ENCODE data around the gene CHCHD6.

DNA sequence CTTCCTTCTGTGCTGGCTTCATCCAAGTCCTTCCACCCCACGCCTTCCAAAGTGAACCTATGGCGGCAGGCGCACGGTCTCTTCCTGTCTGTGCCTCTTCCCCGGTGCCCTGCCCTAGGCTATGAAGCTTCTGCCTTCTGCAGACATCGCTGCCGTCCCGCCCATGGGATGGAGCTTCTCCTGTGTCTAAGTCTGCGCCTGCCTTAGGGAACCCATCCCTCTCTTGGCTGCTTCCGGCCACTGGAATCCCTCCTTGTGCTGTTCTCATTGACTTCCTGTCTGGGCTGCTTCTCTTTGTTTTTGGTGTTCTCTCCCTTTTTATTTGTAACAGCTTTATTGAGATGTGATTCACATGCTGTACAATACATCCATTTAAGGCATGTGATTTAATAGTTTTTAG lies 17.2 kb downstream of the CHCHD6 start:
- TF ChIP-seq, protein P1, sequence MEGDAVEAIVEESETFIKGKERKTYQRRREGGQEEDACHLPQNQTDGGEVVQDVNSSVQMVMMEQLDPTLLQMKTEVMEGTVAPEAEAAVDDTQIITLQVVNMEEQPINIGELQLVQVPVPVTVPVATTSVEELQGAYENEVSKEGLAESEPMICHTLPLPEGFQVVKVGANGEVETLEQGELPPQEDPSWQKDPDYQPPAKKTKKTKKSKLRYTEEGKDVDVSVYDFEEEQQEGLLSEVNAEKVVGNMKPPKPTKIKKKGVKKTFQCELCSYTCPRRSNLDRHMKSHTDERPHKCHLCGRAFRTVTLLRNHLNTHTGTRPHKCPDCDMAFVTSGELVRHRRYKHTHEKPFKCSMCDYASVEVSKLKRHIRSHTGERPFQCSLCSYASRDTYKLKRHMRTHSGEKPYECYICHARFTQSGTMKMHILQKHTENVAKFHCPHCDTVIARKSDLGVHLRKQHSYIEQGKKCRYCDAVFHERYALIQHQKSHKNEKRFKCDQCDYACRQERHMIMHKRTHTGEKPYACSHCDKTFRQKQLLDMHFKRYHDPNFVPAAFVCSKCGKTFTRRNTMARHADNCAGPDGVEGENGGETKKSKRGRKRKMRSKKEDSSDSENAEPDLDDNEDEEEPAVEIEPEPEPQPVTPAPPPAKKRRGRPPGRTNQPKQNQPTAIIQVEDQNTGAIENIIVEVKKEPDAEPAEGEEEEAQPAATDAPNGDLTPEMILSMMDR (IDR thresholded peaks at IDR 0.05), result no peak
- TF ChIP-seq POLR2A (IDR thresholded peaks at IDR 0.05), result no peak

All from adrenal gland (tissue), 5 donors.